Dendritic cell treated with granulocyte-macrophage colony-stimulating factor and Interleukin-4, amounts not matched to agents 40 ng/mL and 50 ng/mL, for 4 days (primary cell): ENCODE data around the gene FNDC3A.
"Not testable (repeated sequence)": the region's sequence is repeated elsewhere in the genome, so short reads cannot be mapped to it uniquely, and the experiment has no call there.

Experiments used
- H3K27ac Mint-ChIP-seq: one replicate; pipeline ENCODE4 v1.8.0; 2022; ENCODE audit warnings: mild to moderate bottlenecking, mixed read lengths
- H3K27me3 Mint-ChIP-seq: one replicate; pipeline ENCODE4 v1.8.0; 2022; ENCODE audit warnings: mild to moderate bottlenecking, mixed read lengths
- H3K36me3 Mint-ChIP-seq: one replicate; pipeline ENCODE4 v1.8.0; 2022; ENCODE audit warnings: low read depth, mixed read lengths
- H3K4me1 Mint-ChIP-seq: one replicate; pipeline ENCODE4 v1.8.0; 2022; ENCODE audit warnings: low read depth, mixed read lengths
- H3K4me3 Mint-ChIP-seq: one replicate; pipeline ENCODE4 v1.8.0; 2022; ENCODE audit warnings: mild to moderate bottlenecking, moderate library complexity, mixed read lengths
- H3K9me3 Mint-ChIP-seq: one replicate; pipeline ENCODE4 v1.8.0; 2022; ENCODE audit warnings: mixed read lengths
- intact Hi-C: fragments of 100-400 bp; cut with micrococcal nuclease; formaldehyde crosslinking; loops from one replicate; pipeline ENCODE4 v1.15.0; 2022

FNDC3A gene

GRCh38 chr13:48990900-48991299 lies 15.2 kb downstream of the FNDC3A start:
- Mint-ChIP-seq H3K36me3 (peaks cover 16% of the 10 kb centered on the region), H3K4me1 (peaks cover 14% of the 10 kb centered on the region), H3K27ac (no peak overlapping the region), H3K4me3 (no peak overlapping the region), H3K9me3 (peaks cover 9% of the 10 kb centered on the region), H3K27me3 (no peaks in the 10 kb centered on the region)
- intact Hi-C loops: loop anchor here (10.0 kb wide), 1 partner anchor 194 kb away; no protein-coding TSS in a partner anchor

- H3K36me3 Mint-ChIP-seq: peaks cover 16% of the 10 kb centered on the region
- intact Hi-C loops: loop anchor here (10.0 kb wide), 1 partner anchor 192 kb away; no protein-coding TSS in a partner anchor
Observed at GRCh38 chr13:48993150-48993549, 17.4 kb downstream of the FNDC3A start.

DNA sequence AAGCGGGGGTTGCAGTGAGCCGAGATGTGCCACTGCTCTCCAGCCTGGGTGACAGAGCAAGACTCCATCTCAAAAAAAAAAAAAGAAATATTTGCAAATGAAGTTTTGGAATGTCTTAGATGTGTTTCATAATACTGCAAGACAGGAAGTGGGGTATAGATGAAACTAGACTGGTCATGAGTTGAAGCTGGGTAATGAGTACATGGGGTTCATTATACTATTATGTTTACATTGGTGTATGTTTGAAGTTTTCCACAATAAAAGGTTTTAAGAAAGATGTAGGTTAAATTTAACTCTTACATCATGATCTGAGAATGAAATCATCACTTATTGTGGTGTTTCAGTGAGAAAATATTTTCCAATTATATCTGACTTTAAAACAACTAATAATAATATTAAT lies 19.0 kb downstream of the FNDC3A start:
- H3K4me1 Mint-ChIP-seq: peaks cover 11% of the 10 kb centered on the region
- no peak overlapping the region for H3K4me3 Mint-ChIP-seq
- intact Hi-C loops: loop anchor here (10.0 kb wide), 1 partner anchor 190 kb away; no protein-coding TSS in a partner anchor
- H3K27ac Mint-ChIP-seq: no peak overlapping the region
- peaks cover 21% of the 10 kb centered on the region for H3K36me3 Mint-ChIP-seq
- peaks cover 17% of the 10 kb centered on the region for H3K9me3 Mint-ChIP-seq
- H3K27me3 Mint-ChIP-seq: no peaks in the 10 kb centered on the region

More at GRCh38 chr13:48993150-48993549, 17.4 kb downstream of the FNDC3A start:
- H3K9me3 Mint-ChIP-seq: peaks cover 9% of the 10 kb centered on the region
- peaks cover 6% of the 10 kb centered on the region for H3K4me1 Mint-ChIP-seq
- H3K27ac Mint-ChIP-seq: no peak overlapping the region
- H3K27me3 Mint-ChIP-seq: no peaks in the 10 kb centered on the region
- no peak overlapping the region for H3K4me3 Mint-ChIP-seq

DNA sequence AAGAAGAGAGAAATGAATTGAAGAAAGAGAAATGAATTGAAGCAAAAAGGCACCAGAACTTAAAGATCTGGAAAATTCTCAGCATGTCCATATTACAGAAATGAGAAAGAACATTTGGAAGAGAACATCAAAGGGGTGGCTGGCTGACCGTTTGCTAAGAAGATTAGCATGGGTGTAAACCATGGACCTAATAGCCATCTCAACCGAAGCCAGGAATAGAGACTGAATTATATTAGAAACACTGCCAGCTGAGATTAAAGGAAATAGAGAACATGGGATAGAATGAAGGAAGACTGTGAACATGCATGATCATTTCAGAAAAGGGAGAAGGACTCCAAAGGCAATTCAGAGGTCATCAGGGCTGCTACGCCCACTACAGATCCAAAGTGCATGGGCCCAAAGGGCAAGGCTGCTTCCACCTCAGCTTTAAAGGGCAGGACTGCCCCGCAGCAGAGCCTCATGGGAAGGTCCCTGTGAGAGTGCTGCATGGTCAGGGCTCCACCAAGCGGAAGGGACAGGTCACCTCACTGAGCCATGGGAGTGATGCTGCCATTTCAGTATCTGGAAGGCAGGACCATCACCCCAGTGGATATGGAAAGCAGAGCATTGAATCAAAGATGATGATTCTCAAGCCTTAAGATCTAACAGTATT lies 23.1 kb downstream of the FNDC3A start:
- H3K36me3 Mint-ChIP-seq: peaks cover 26% of the 10 kb centered on the region

GRCh38 chr13:49000247-49000646 lies 24.5 kb downstream of the FNDC3A start:
- Mint-ChIP-seq H3K4me3 (no peak overlapping the region), H3K4me1 (peaks cover 5% of the 10 kb centered on the region), H3K9me3 (peaks cover 30% of the 10 kb centered on the region), H3K36me3 (peaks cover 26% of the 10 kb centered on the region), H3K27ac (no peak overlapping the region), H3K27me3 (no peaks in the 10 kb centered on the region)
- intact Hi-C loops: no loop called here

More for the DNA sequence above, 23.1 kb downstream of the FNDC3A start:
- no peak overlapping the region for H3K27ac Mint-ChIP-seq
- H3K9me3 Mint-ChIP-seq: peaks cover 30% of the 10 kb centered on the region
- H3K4me3 Mint-ChIP-seq: no peak overlapping the region
- no peaks in the 10 kb centered on the region for H3K27me3 Mint-ChIP-seq
- peaks cover 11% of the 10 kb centered on the region for H3K4me1 Mint-ChIP-seq
- intact Hi-C loops: loop anchor here (10.0 kb wide), 1 partner anchor 186 kb away; no protein-coding TSS in a partner anchor

- H3K9me3 Mint-ChIP-seq, intact Hi-C loops, H3K27ac Mint-ChIP-seq, H3K4me1 Mint-ChIP-seq, H3K27me3 Mint-ChIP-seq, H3K4me3 Mint-ChIP-seq: not testable (repeated sequence)
- H3K36me3 Mint-ChIP-seq: peaks cover 33% of the 10 kb centered on the region
Observed at GRCh38 chr13:49018986-49019635, 43.4 kb downstream of the FNDC3A start.

DNA sequence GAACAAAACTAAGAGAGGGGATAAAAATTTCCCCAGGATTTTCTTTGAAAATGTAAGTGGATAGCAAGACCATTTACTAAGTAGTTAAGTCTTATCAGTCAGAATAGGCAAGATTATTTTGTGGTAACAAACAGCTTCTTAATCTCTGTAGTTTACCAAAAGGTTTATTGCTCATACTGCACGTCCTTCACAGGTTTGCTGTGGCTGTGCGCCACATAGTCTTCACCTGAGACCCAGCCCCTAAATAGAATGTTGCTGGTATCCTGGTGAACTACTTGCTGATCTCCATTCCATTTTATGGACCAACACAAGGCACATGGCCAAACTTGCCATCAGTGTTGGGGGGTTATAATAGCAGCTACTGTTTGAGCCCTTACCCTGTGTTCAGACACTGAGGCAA lies 44.6 kb downstream of the FNDC3A start:
- H3K36me3 Mint-ChIP-seq: peaks cover 29% of the 10 kb centered on the region
- H3K27ac Mint-ChIP-seq: no peak overlapping the region
- no peak overlapping the region for H3K4me3 Mint-ChIP-seq
- intact Hi-C loops: no loop called here
- peaks cover 8% of the 10 kb centered on the region for H3K9me3 Mint-ChIP-seq
- no peaks in the 10 kb centered on the region for H3K4me1 Mint-ChIP-seq
- H3K27me3 Mint-ChIP-seq: no peaks in the 10 kb centered on the region

DNA sequence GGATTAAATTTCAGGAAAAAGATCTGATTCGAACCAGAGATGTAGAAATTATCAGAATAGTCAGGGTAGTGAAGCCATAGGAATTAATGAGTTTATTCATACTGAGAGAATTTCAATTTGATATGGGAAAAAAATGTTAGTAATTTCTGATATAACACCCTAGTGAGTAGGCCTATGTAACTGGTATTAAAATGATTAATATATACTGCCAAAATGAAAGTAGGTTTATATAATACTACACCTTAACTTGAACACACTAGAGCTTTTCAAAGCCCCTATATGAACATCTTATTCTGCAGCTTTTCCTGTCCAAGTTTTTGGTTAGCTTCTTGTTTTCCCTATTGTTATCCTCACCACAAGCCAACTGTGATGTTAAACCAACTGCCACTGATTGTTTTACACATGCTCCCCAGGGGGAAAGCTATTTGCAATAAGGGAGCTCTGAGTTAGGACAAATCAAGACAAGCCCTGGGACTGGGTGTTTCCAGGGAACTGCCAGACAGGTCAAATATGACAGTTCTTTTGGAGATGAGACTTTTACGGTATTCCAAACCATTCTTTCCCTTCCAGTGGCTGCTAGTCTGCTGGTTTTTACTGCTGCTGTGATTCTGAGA lies 45.3 kb downstream of the FNDC3A start:
- peaks cover 27% of the 10 kb centered on the region for H3K36me3 Mint-ChIP-seq

GRCh38 chr13:49021953-49022352 lies 46.2 kb downstream of the FNDC3A start:
- intact Hi-C loops: no loop called here

More for the DNA sequence above, 45.3 kb downstream of the FNDC3A start:
- H3K9me3 Mint-ChIP-seq: peaks cover 8% of the 10 kb centered on the region
- H3K27ac Mint-ChIP-seq: no peak overlapping the region
- intact Hi-C loops: no loop called here
- H3K4me1 Mint-ChIP-seq: no peaks in the 10 kb centered on the region
- no peak overlapping the region for H3K4me3 Mint-ChIP-seq
- H3K27me3 Mint-ChIP-seq: no peaks in the 10 kb centered on the region

DNA sequence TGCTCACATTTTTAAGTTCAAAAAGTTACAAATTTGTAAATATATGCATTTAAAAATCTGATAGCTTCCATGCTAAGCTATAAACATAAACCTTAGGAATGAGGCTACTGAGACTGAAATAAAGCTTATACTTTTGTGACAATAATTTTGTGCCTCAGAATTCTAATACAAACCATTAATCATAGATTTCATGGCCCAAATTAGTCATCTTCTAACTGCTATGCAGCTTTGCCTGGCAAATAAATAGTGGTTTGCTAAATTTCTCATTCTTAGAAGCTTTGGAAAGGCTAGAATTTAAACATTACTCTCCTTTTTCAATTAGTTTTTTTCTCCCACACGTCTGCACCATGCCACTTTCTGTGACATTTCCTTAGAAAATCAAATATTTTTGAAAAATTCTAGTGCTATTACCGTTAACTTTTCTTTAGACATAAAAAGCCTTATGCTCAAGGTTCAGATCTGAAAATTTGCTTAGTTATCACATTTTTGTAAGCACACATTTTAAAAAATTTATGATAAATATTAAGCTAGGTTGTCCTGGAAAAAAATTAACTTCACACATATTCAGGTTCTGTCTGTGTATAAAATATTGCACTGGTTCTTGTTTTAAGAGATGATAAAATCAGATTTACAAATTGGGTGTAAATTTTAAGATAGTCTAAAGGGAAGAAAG lies 46.9 kb downstream of the FNDC3A start:
- Mint-ChIP-seq H3K9me3 (peaks cover 1% of the 10 kb centered on the region), H3K4me3 (no peak overlapping the region), H3K27ac (no peak overlapping the region), H3K27me3 (no peaks in the 10 kb centered on the region), H3K36me3 (peaks cover 25% of the 10 kb centered on the region), H3K4me1 (no peaks in the 10 kb centered on the region)
- intact Hi-C loops: no loop called here

More at GRCh38 chr13:49021953-49022352, 46.2 kb downstream of the FNDC3A start:
- Mint-ChIP-seq H3K9me3 (peaks cover 8% of the 10 kb centered on the region), H3K27ac (no peak overlapping the region), H3K4me1 (no peaks in the 10 kb centered on the region), H3K36me3 (peaks cover 27% of the 10 kb centered on the region), H3K4me3 (no peak overlapping the region), H3K27me3 (no peaks in the 10 kb centered on the region)

GRCh38 chr13:49023431-49023830 lies 47.7 kb downstream of the FNDC3A start:
- peaks cover 24% of the 10 kb centered on the region for H3K36me3 Mint-ChIP-seq
- H3K4me1 Mint-ChIP-seq: no peaks in the 10 kb centered on the region
- intact Hi-C loops: no loop called here
- no peak overlapping the region for H3K27ac Mint-ChIP-seq
- H3K9me3 Mint-ChIP-seq: no peaks in the 10 kb centered on the region
- H3K4me3 Mint-ChIP-seq: no peak overlapping the region
- H3K27me3 Mint-ChIP-seq: no peaks in the 10 kb centered on the region

DNA sequence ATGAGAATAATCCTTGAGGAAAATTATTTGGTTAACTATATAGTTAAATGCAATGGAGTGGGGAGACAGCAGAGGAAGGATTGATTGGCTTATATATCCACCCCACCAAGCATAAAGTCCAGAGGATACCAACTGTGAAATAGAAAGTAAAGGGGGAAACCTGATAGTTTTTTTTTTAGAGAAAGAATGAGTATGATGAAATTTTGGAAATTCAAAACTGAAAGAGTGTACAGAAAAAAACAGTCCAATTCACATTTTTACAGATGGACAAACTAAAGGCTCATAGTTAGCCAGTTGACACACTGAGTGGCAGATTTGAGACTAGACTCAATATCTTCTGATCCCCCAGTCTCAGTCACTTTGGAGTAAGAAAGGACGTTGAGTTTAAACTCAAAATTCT lies 51.1 kb downstream of the FNDC3A start:
- Mint-ChIP-seq H3K4me3 (no peak overlapping the region), H3K36me3 (peaks cover 19% of the 10 kb centered on the region), H3K4me1 (no peaks in the 10 kb centered on the region), H3K9me3 (no peaks in the 10 kb centered on the region), H3K27me3 (no peaks in the 10 kb centered on the region), H3K27ac (no peak overlapping the region)
- intact Hi-C loops: no loop called here

GRCh38 chr13:49029570-49029969 lies 53.9 kb downstream of the FNDC3A start:
- intact Hi-C loops: no loop called here
- Mint-ChIP-seq H3K27me3 (no peaks in the 10 kb centered on the region), H3K4me3 (no peak overlapping the region), H3K27ac (no peak overlapping the region), H3K36me3 (peaks cover 19% of the 10 kb centered on the region), H3K4me1 (no peaks in the 10 kb centered on the region), H3K9me3 (no peaks in the 10 kb centered on the region)

DNA sequence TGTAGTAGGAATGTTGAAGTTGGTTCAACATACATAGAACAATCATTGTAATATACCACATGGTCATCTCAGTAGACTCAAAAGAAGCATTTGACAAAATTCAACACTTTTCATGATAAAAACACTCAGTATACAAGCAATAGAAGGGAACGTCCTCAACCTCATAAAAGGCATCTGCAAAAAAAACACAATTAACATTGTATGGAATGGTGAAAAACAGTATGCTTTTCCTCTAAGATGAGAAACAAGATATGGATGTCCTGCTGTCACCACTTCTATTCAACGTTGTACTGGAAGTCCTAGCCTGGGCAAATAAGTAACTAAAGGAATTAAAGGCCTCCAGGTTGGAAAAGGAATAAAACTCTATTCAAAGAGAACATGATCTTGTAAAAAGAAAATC lies 54.5 kb downstream of the FNDC3A start:
- Mint-ChIP-seq H3K36me3 (peaks cover 19% of the 10 kb centered on the region), H3K9me3 (no peaks in the 10 kb centered on the region)

More for the DNA sequence above, 54.5 kb downstream of the FNDC3A start:
- Mint-ChIP-seq H3K27me3 (no peaks in the 10 kb centered on the region), H3K4me3 (no peak overlapping the region), H3K27ac (no peak overlapping the region), H3K4me1 (no peaks in the 10 kb centered on the region)
- intact Hi-C loops: no loop called here
